Activated CD4-positive, alpha-beta T cell treated with anti-CD3 and anti-CD28 coated beads, Interleukin-2, amount 10 ng/mL, durations not matched to agents 7 days and 5 days (primary cell): ENCODE results near the gene CCDC12. TPM values are rescaled to one million over a fixed set of nuclear protein-coding genes. Genes with fewer than 3 reads are reported as not detected.

Experiments used
- CTCF ChIA-PET: fragments of 350-600 bp; sonication (Branson Sonifier 250); formaldehyde crosslinking; loops from one replicate; lab custom pipeline; 2021; ENCODE audit warnings: antibody characterized with exemption; lab: Charles Lee
- POLR2A ChIA-PET: fragments of 350-600 bp; sonication (Branson Sonifier 250); formaldehyde crosslinking; loops from one replicate; lab custom pipeline; 2021; ENCODE audit warnings: antibody characterized with exemption; lab: Charles Lee
- DNase-seq: peaks from one replicate; pipeline ENCODE4 v3.0.0-alpha.2; 2020
- H3K27ac Mint-ChIP-seq: one replicate; pipeline ENCODE4 v1.8.0; 2021; ENCODE audit warnings: mild to moderate bottlenecking, moderate library complexity, mixed read lengths
- H3K27me3 Mint-ChIP-seq: one replicate; pipeline ENCODE4 v1.8.0; 2021; ENCODE audit warnings: mixed read lengths
- H3K36me3 Mint-ChIP-seq: one replicate; pipeline ENCODE4 v1.8.0; 2021; ENCODE audit warnings: low read depth, mixed read lengths
- H3K4me1 Mint-ChIP-seq: one replicate; pipeline ENCODE4 v1.8.0; 2021; ENCODE audit warnings: mixed read lengths
- H3K4me3 Mint-ChIP-seq: one replicate; pipeline ENCODE4 v1.8.0; 2021; ENCODE audit warnings: mild to moderate bottlenecking, moderate library complexity, mixed read lengths
- H3K9me3 Mint-ChIP-seq: one replicate; pipeline ENCODE4 v1.8.0; 2021; ENCODE audit warnings: mixed read lengths
- total RNA-seq, 2 experiments: library from RNA; stranded (reverse); gene quantifications; one replicate each; pipeline ENCODE4 v1.2.3, GENCODE V29; 2021

CCDC12 gene
- total RNA-seq, 2 experiments from 2014 or later: 48.7 to 56.1 TPM

DNA sequence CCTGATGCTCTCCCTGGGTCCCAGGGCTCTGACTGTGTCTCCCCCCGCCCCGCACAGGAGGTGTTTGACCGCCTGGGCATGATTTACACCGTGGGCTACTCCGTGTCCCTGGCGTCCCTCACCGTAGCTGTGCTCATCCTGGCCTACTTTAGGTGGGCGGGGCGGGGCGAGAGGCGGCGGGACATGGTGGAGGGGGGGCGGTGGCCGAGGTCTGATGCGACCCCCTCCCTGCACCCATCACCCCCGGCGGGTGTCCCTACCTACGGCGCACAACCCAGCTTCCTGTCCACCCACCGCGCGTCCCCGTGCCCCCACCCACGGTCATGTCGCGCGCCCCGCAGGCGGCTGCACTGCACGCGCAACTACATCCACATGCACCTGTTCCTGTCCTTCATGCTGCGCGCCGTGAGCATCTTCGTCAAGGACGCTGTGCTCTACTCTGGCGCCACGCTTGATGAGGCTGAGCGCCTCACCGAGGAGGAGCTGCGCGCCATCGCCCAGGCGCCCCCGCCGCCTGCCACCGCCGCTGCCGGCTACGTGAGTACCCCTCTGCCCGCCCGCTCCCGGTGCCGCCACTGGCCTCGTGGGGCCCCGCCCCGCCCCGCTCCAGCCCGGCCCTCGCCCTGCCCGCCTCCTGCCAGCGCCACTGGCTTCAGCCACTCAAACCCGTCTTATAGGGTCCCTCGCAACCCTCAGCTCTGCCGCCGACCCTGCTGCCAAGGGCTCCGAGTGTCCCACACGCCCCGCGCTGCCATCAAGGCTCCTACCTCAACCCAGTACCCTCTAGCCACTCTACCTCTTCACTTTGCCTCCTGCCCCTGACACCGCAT lies 78.0 kb downstream of the CCDC12 start:
- CTCF ChIA-PET: interaction anchor here (0.8 to 0.9 kb wide), 2 partner anchors 11 to 51 kb away, joined by 3 read pairs; no protein-coding TSS in a partner anchor
- Mint-ChIP-seq H3K9me3 (no peaks in the 10 kb centered on the region), H3K4me1 (peaks cover 10% of the 10 kb centered on the region), H3K27ac (no peak overlapping the region), H3K4me3 (no peak overlapping the region), H3K36me3 (no peaks in the 10 kb centered on the region), H3K27me3 (peaks cover 32% of the 10 kb centered on the region)
- DNase-seq: peak; percentile 21
- POLR2A ChIA-PET: interaction anchor here (0.6 kb wide), 1 partner anchor 20 kb away, joined by 3 read pairs; no protein-coding TSS in a partner anchor

DNA sequence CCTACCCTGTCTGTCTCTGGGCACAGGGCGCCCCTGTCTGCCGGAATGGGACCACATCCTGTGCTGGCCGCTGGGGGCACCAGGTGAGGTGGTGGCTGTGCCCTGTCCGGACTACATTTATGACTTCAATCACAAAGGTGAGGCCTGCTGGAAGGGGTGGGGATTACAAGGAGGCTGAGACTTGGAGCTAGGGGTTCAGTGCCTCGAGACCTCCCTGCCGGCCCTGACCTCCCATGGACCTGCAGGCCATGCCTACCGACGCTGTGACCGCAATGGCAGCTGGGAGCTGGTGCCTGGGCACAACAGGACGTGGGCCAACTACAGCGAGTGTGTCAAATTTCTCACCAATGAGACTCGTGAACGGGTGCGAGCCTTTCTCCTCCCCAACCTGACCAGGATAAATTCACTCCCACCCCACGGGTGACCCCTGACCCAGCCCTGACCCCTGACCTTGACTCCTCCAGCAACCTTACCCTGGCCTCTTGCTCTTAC lies 78.7 kb downstream of the CCDC12 start:
- no peak overlapping the region for H3K4me3 Mint-ChIP-seq
- no peaks in the 10 kb centered on the region for H3K9me3 Mint-ChIP-seq
- peaks cover 9% of the 10 kb centered on the region for H3K4me1 Mint-ChIP-seq
- no peak overlapping the region for H3K27ac Mint-ChIP-seq
- H3K27me3 Mint-ChIP-seq: peaks cover 37% of the 10 kb centered on the region
- ChIA-PET CTCF (interaction anchor here (0.8 to 0.9 kb wide), 2 partner anchors 12 to 50 kb away, joined by 3 read pairs; no protein-coding TSS in a partner anchor), POLR2A (no interaction called here)
- no peak for DNase-seq
- H3K36me3 Mint-ChIP-seq: no peaks in the 10 kb centered on the region

DNA sequence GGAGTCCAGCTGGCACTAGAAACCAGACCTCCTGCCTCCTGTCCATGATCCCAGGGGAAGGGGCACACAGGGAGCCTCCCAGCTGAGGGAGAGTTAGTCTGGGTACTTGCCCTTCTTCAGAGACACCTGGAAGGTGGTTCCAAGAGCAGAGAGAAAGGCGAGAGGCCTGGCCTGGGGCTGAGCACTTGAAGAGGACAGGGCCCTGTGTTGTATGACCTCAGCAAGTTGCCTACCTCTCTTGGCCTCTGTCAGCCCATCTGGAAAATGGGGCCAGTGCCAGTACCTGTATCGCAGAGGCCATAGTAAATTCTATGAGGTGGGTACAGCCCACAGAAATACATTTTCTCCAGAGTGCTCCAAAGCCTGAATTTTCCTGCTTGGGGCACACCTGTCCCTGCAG lies 79.5 kb downstream of the CCDC12 start:
- POLR2A ChIA-PET: no interaction called here
- Mint-ChIP-seq H3K36me3 (no peaks in the 10 kb centered on the region), H3K27ac (no peak overlapping the region), H3K9me3 (no peaks in the 10 kb centered on the region), H3K4me1 (peaks cover 15% of the 10 kb centered on the region), H3K27me3 (peaks cover 45% of the 10 kb centered on the region), H3K4me3 (no peak overlapping the region)
- no peak for DNase-seq
- CTCF ChIA-PET: no interaction called here

DNA sequence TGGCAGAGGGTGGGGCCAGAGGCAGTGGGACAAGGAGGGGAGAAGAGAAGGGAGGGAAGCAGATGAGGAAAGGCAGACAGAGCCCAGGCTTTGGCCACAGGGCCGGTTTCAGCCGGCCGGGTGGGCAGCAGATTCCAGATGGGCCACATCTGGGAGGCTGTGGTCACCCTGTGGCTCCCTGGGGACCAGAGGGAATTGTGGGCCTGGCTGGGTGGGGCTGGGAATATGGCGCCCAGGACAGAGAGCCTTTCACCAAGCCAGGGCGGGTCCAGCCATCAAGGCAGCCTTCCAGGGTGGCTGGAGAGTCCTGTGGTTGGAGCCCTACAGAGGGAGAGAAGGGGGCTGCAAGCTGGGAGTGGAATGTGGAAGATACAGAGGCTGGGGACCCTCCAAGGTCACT lies 80.2 kb downstream of the CCDC12 start:
- DNase-seq: no peak
- ChIA-PET POLR2A (no interaction called here), CTCF (interaction anchor here (2.0 kb wide), 1 partner anchor 18 kb away, joined by 7 read pairs; no protein-coding TSS in a partner anchor)
- peaks cover 18% of the 10 kb centered on the region for H3K4me1 Mint-ChIP-seq
- H3K9me3 Mint-ChIP-seq: no peaks in the 10 kb centered on the region
- no peaks in the 10 kb centered on the region for H3K36me3 Mint-ChIP-seq
- H3K27me3 Mint-ChIP-seq: peaks cover 50% of the 10 kb centered on the region
- H3K27ac Mint-ChIP-seq: no peak overlapping the region
- H3K4me3 Mint-ChIP-seq: no peak overlapping the region

DNA sequence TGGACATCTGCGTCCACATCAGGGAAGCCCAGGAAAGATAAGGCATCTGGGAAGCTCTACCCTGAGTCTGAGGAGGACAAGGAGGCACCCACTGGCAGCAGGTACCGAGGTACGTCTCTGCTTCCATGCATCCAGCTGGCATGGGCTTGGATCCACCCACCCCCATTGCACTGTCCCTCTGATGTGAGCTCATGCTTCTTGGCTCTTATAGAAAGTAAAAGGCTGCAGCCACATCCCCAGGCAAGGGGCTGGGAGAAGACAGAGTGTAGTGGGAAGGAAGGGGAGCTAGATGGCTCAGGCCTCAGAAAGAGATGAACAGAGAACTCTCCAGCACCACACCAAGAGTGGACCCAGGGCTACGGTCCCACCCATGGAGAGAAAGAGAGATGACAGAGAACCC lies 80.8 kb downstream of the CCDC12 start:
- DNase-seq: no peak
- peaks cover 55% of the 10 kb centered on the region for H3K27me3 Mint-ChIP-seq
- CTCF ChIA-PET: interaction anchor here (1.0 to 2.1 kb wide), 5 partner anchors 14 to 210 kb away, joined by 3 to 10 read pairs (median 6); no protein-coding TSS in a partner anchor
- POLR2A ChIA-PET: no interaction called here
- no peak overlapping the region for H3K4me3 Mint-ChIP-seq
- H3K9me3 Mint-ChIP-seq: no peaks in the 10 kb centered on the region
- no peaks in the 10 kb centered on the region for H3K36me3 Mint-ChIP-seq
- peaks cover 18% of the 10 kb centered on the region for H3K4me1 Mint-ChIP-seq
- no peak overlapping the region for H3K27ac Mint-ChIP-seq

DNA sequence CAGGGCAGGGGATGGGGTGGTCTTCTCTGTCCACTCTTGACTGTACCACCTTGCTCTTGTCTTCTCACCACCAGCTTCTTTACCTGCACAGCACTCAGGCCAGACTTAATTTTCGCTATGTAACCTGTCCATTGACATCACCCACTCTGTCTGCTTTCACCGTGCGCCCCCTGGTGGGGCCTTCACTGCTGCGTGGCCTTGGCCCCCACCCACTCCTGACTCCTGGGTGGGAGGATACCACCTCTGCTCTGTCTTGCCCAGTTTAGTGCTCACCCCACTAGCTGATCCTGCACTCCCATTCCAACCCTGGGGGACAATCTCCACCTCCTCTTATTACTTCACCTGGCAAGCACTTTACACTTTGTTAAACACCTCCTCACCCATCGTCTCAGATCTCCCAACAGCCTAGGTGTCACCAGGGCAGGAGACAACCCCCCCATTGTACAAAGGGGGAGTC lies 81.3 kb downstream of the CCDC12 start:
- ChIA-PET POLR2A (no interaction called here), CTCF (interaction anchor here (0.7 to 2.1 kb wide), 8 partner anchors 14 to 454 kb away, joined by 3 to 10 read pairs (median 5); no protein-coding TSS in a partner anchor)
- Mint-ChIP-seq H3K4me1 (peaks cover 18% of the 10 kb centered on the region), H3K27ac (no peak overlapping the region), H3K36me3 (no peaks in the 10 kb centered on the region), H3K27me3 (peaks cover 55% of the 10 kb centered on the region), H3K4me3 (no peak overlapping the region), H3K9me3 (no peaks in the 10 kb centered on the region)
- peak; percentile 79 for DNase-seq

DNA sequence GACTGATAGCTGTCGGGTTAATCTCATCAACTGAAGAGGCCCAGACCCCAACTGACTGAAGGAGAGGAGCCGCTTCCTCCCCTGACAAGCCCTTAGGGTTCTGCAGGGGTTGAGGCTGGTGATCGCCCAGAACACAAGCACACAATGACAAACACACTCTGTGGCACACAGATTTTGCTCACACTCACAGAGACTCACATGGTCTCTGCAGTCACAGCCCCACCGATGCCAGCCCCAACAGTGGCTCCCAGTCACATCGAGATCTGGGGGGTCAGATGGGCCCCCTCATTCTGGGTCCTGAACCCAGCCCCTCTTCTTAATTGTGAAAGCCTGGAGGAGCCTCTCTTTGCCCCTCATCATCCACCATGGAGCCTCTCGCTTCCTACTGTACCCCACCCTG lies 82.3 kb downstream of the CCDC12 start:
- Mint-ChIP-seq H3K27me3 (peaks cover 62% of the 10 kb centered on the region), H3K36me3 (no peaks in the 10 kb centered on the region)
- CTCF ChIA-PET: interaction anchor here (0.9 to 2.1 kb wide), 2 partner anchors 15 to 186 kb away, joined by 3 to 10 read pairs; no protein-coding TSS in a partner anchor

DNA sequence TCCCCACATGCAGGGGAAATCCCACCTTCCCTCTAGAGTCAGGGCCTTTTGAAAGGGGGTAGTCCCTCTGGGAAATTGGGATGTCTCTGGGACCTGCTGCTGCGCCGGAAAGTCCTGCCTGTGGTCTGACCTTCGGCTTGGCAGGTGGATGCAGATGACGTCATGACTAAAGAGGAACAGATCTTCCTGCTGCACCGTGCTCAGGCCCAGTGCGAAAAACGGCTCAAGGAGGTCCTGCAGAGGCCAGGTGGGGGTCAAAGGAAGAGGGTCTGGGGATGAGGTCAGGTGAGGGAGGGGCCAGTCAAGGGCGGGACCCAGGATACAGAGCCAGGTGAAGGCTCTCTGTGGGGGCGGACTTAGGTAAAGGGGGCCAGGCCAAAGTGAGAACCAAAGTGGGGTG lies 82.8 kb downstream of the CCDC12 start:
- Mint-ChIP-seq H3K4me1 (peaks cover 16% of the 10 kb centered on the region), H3K27me3 (peaks cover 59% of the 10 kb centered on the region), H3K27ac (no peak overlapping the region), H3K4me3 (no peak overlapping the region), H3K9me3 (no peaks in the 10 kb centered on the region), H3K36me3 (no peaks in the 10 kb centered on the region)
- DNase-seq: no peak
- CTCF ChIA-PET: interaction anchor here (1.3 to 2.1 kb wide), 2 partner anchors 9 to 16 kb away, joined by 3 to 10 read pairs; no protein-coding TSS in a partner anchor
- POLR2A ChIA-PET: no interaction called here

More for the DNA sequence above, 82.3 kb downstream of the CCDC12 start:
- no peak overlapping the region for H3K27ac Mint-ChIP-seq
- POLR2A ChIA-PET: no interaction called here
- H3K4me3 Mint-ChIP-seq: no peak overlapping the region
- peaks cover 18% of the 10 kb centered on the region for H3K4me1 Mint-ChIP-seq
- no peak for DNase-seq
- no peaks in the 10 kb centered on the region for H3K9me3 Mint-ChIP-seq

DNA sequence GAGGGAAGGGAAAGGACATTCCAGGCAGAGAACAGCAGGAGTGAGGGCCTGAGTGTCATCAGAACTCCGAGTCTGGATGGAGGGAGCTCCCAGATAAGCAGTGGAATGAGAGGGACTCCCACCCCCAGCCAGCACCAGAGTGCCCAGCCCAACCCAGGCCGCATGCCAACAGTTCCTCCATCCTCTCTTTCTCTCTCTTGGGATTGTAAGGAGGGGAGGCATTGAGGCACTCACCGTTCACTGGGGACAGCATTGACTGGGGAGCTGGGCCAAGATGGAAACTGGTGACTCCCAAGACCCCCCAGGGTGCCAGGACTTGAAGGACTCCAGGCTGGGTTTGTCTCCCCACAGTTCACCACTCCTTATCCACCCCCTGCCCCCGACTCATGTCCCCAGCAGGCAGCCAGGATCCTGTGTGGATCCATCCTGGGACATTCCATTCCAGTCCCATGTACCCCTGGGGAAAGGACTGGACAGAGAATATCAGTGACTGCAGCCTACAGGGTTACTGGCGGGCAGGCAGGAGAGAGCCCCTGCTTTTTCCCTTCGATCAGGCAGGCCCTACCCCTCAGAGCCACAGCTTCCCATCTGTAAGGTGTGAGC lies 83.3 kb downstream of the CCDC12 start:
- Mint-ChIP-seq H3K27ac (no peak overlapping the region), H3K27me3 (peaks cover 56% of the 10 kb centered on the region), H3K4me3 (no peak overlapping the region), H3K4me1 (peaks cover 14% of the 10 kb centered on the region), H3K9me3 (no peaks in the 10 kb centered on the region), H3K36me3 (no peaks in the 10 kb centered on the region)
- DNase-seq: no peak
- ChIA-PET POLR2A (no interaction called here), CTCF (interaction anchor here (0.6 to 1.3 kb wide), 2 partner anchors 9 to 433 kb away, joined by 3 read pairs; no protein-coding TSS in a partner anchor)

DNA sequence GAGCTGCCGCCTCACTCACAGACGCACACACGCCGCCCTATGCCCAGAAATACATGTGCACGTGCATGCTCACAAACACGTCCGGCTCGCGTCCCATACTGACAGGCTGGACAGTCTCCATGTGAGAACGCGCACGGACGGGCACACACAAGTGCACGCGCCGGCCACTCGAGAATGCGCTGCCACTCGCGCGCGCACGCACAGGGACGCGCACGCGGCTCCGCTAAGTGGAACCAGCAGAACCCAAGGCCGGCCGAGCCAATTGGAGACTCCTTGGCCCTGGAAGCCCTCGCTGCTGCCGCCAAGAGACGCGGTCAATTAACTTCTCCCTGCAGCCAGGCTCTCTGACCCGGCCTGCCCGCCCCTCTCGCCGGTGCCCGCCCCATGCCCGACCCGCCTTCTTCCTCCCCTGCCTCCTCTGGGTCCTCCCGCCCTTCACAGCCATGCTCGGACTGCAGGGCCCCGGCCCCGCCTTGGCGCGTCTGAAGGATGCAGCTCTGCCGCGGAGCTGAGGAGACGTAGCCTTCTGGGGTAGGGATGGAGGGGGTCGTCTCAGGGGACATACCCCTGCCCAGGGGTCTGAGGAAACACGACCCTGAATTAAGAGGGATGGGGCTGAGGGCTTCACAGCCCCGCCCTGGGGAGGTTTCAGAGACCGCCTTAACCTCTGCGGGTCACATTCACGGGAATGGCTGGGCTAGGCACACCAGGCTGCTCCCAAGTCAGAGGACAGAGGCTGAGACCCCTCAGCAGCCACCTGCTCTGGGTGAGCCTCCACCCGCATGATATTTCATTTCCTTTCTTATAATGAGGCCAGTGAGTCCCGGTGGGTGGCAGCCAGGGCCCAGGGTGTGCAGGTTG lies 84.0 kb downstream of the CCDC12 start:
- DNase-seq: no peak
- ChIA-PET CTCF (interaction anchor here (0.6 to 1.3 kb wide), 2 partner anchors 8 to 434 kb away, joined by 3 read pairs; no protein-coding TSS in a partner anchor), POLR2A (no interaction called here)
- no peaks in the 10 kb centered on the region for H3K36me3 Mint-ChIP-seq
- peaks cover 10% of the 10 kb centered on the region for H3K4me1 Mint-ChIP-seq
- no peak overlapping the region for H3K27ac Mint-ChIP-seq
- peaks cover 52% of the 10 kb centered on the region for H3K27me3 Mint-ChIP-seq
- H3K9me3 Mint-ChIP-seq: no peaks in the 10 kb centered on the region
- H3K4me3 Mint-ChIP-seq: peak overlapping the region; percentile 60

DNA sequence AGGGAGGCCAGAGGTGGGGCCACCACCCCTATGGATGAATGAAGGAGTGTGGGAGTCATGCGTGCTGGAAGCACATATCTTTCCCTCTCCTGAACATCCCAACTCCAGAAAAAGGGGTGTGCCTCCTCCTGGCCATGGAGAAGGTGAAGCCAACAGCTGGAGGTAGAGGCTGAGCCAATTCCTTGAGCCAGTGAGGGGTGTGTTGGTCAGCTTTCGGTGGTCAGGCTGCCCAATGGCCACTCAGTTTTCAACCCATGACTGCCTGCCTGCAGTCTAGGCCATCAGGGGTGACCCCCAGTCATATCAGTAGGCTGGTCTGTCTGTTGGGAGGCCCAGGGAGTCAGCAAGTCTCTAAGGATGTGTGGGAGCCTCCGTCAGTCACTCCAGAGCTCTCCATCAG lies 85.4 kb downstream of the CCDC12 start:
- Mint-ChIP-seq H3K27me3 (peaks cover 49% of the 10 kb centered on the region), H3K36me3 (no peaks in the 10 kb centered on the region), H3K4me1 (peaks cover 10% of the 10 kb centered on the region), H3K4me3 (no peak overlapping the region), H3K9me3 (no peaks in the 10 kb centered on the region), H3K27ac (no peak overlapping the region)
- no peak for DNase-seq
- ChIA-PET CTCF (no interaction called here), POLR2A (no interaction called here)

DNA sequence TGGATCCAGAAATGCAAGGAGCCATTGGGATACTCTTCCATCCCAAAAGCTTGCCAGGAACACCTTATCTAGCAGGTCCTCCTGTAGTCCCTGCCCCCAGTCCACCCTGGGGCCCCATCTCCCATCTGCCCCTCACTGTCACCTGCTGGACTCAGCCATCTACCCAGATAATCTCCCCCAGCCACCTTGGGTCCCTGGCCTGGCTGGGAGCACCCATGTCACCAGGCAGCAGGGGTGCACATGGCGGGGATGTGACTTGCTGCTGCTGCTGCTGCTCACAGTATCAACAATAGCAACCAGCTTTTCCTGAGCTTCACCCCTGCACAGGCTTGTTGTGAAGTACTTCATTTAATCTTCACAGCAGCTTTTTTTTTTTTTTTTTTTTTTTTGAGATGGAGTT lies 86.4 kb downstream of the CCDC12 start:
- no peak for DNase-seq
- no peaks in the 10 kb centered on the region for H3K9me3 Mint-ChIP-seq
- H3K27me3 Mint-ChIP-seq: peaks cover 50% of the 10 kb centered on the region
- ChIA-PET CTCF (interaction anchor here (0.6 to 1.3 kb wide), 2 partner anchors 10 to 339 kb away, joined by 3 to 4 read pairs; no protein-coding TSS in a partner anchor), POLR2A (no interaction called here)
- H3K4me3 Mint-ChIP-seq: no peak overlapping the region
- H3K27ac Mint-ChIP-seq: no peak overlapping the region
- H3K36me3 Mint-ChIP-seq: no peaks in the 10 kb centered on the region
- H3K4me1 Mint-ChIP-seq: peaks cover 10% of the 10 kb centered on the region
